Neural cell (in vitro differentiated cells): ENCODE results near the gene UBR2. TPM values are rescaled to one million over a fixed set of nuclear protein-coding genes. Genes with fewer than 3 reads are reported as not detected.

ENCODE experiments used
- H2AFZ ChIP-seq: fragments of 200-600, 300-800 bp; sonication (generic), shearing (Covaris generic); 2 replicates; pipeline ENCODE4 v1.6.0; 2014; ENCODE audit warnings: low read depth, mild to moderate bottlenecking, antibody characterized with exemption, low read length, moderate library complexity
- H3F3A ChIP-seq: fragments of 200-600 bp; shearing (Covaris generic); 2 replicates; pipeline ENCODE4 v1.6.1; 2016; ENCODE audit warnings: mild to moderate bottlenecking, moderate library complexity, mixed read lengths, antibody characterized with exemption, low read length; ENCODE audit not compliant: insufficient read depth, poor library complexity, severe bottlenecking
- H3K27ac ChIP-seq: fragments of 200-600, 300-800 bp; sonication (generic), shearing (Covaris generic); 2 replicates; pipeline ENCODE4 v1.5.1; 2014; ENCODE audit warnings: mild to moderate bottlenecking, low read length, moderate library complexity
- H3K27me3 ChIP-seq: fragments of 300-800, 200-600 bp; sonication (generic), shearing (Covaris generic); 2 replicates; pipeline ENCODE4 v1.6.0; 2014; ENCODE audit warnings: mild to moderate bottlenecking, low read depth, low read length, moderate library complexity; ENCODE audit not compliant: insufficient read depth
- H3K36me3 ChIP-seq: fragments of 300-800, 200-600 bp; sonication (generic), shearing (Covaris generic); 2 replicates; pipeline ENCODE4 v1.5.1; 2014; ENCODE audit warnings: mild to moderate bottlenecking, antibody characterized with exemption, low read length, moderate library complexity; ENCODE audit not compliant: insufficient read depth
- H3K4me2 ChIP-seq: fragments of 300-800, 200-600 bp; sonication (generic), shearing (Covaris generic); 2 replicates; pipeline ENCODE4 v1.6.0; 2014; ENCODE audit warnings: mild to moderate bottlenecking, low read length
- H3K4me3 ChIP-seq: fragments of 300-800, 200-600 bp; sonication (generic), shearing (Covaris generic); 2 replicates; pipeline ENCODE4 v1.5.1; 2014; ENCODE audit warnings: mild to moderate bottlenecking, low read length, moderate library complexity
- H3K79me2 ChIP-seq: fragments of 200-600 bp; shearing (Covaris generic); replicated peaks from 2 replicates; pipeline ENCODE4 v1.6.0; 2014; ENCODE audit warnings: mild to moderate bottlenecking, low read length, moderate library complexity; ENCODE audit not compliant: insufficient read depth
- H3K9ac ChIP-seq: fragments of 300-800, 200-600 bp; sonication (generic), shearing (Covaris generic); 2 replicates; pipeline ENCODE4 v1.6.1; 2016; ENCODE audit warnings: mild to moderate bottlenecking, low read length, mixed read lengths
- H3K9me2 ChIP-seq: fragments of 200-600 bp; shearing (Covaris generic); 2 replicates; pipeline ENCODE4 v1.6.1; 2016; ENCODE audit warnings: mild to moderate bottlenecking, low read length, mixed read lengths; ENCODE audit not compliant: insufficient read depth
- H3K9me3 ChIP-seq: fragments of 200-600, 300-800 bp; sonication (generic), shearing (Covaris generic); 2 replicates; pipeline ENCODE4 v1.6.1; 2016; ENCODE audit warnings: mild to moderate bottlenecking, mixed run types, low read length, moderate library complexity, mixed read lengths
- H4K20me1 ChIP-seq: fragments of 200-600 bp; shearing (Covaris generic); 2 replicates; pipeline ENCODE4 v1.6.1; 2016; ENCODE audit warnings: mild to moderate bottlenecking, mixed run types; ENCODE audit not compliant: insufficient read depth
- EP300 ChIP-seq: fragments of 450-650 bp; conservative IDR thresholded peaks from 2 replicates; pipeline ENCODE4 v1.6.1; 2014; ENCODE audit warnings: antibody characterized with exemption, mild to moderate bottlenecking, moderate library complexity; ENCODE audit not compliant: poor library complexity, severe bottlenecking
- EZH2 ChIP-seq: fragments of 200-600, 300-800 bp; shearing (Covaris generic), sonication (generic); IDR thresholded peaks from 2 replicates; pipeline ENCODE4 v1.6.1; 2014; ENCODE audit warnings: antibody characterized with exemption, low read length, borderline replicate concordance, mild to moderate bottlenecking; ENCODE audit not compliant: insufficient read depth, poor library complexity, severe bottlenecking
- MXI1 ChIP-seq: fragments of 450-650 bp; conservative IDR thresholded peaks from 2 replicates; pipeline ENCODE4 v1.6.1; 2014; ENCODE audit warnings: antibody characterized with exemption, mild to moderate bottlenecking; ENCODE audit not compliant: poor library complexity, severe bottlenecking
- POLR2AphosphoS5 ChIP-seq: IDR thresholded peaks from 2 replicates; pipeline ENCODE4 v1.6.1; 2012
- RAD21 ChIP-seq: fragments of 450-650 bp; conservative IDR thresholded peaks from 2 replicates; pipeline ENCODE4 v1.6.1; 2014; ENCODE audit warnings: antibody characterized with exemption, mild to moderate bottlenecking, moderate library complexity
- SMC3 ChIP-seq: fragments of 450-650 bp; conservative IDR thresholded peaks from 2 replicates; pipeline ENCODE4 v1.6.1; 2014; ENCODE audit warnings: antibody characterized with exemption, mild to moderate bottlenecking, moderate library complexity; ENCODE audit not compliant: poor library complexity
- TAF1 ChIP-seq: IDR thresholded peaks from 2 replicates; pipeline ENCODE4 v1.6.1; 2012; ENCODE audit warnings: low read depth
- polyA plus RNA-seq: library from polyadenylated mRNA; depleted of rRNA; stranded (reverse); fragments of >200 nt; gene quantifications from 2 replicates; pipeline ENCODE4 v1.2.3, GENCODE V29; 2014
- TF ChIP-seq, protein P1 (sequence below): fragments of 450-650 bp; IDR thresholded peaks from 2 replicates; pipeline ENCODE4 v1.5.1; 2014; ENCODE audit warnings: antibody characterized with exemption, mild to moderate bottlenecking, moderate library complexity; ENCODE audit not compliant: poor library complexity, severe bottlenecking
- TF ChIP-seq, protein P2 (sequence below): IDR thresholded peaks from 2 replicates; pipeline ENCODE4 v1.6.1; 2012; ENCODE audit warnings: borderline replicate concordance

UBR2 gene
- polyA plus RNA-seq, 1 donor from 2014 or later, result 24.4 TPM

GRCh38 chr6:42628604-42629003 is 64.8 kb downstream of the UBR2 start:
- H3K27ac ChIP-seq, result no peak overlapping the region
- no peaks in the 10 kb centered on the region for H3K27me3 ChIP-seq
- H3K79me2 ChIP-seq, result no peaks in the 10 kb centered on the region
- H3K9me2 ChIP-seq, result no peaks in the 10 kb centered on the region
- no peak overlapping the region for H3K4me3 ChIP-seq
- H4K20me1 ChIP-seq, result no peaks in the 10 kb centered on the region
- H3K36me3 ChIP-seq, result no peaks in the 10 kb centered on the region
- no peak overlapping the region for H2AFZ ChIP-seq
- no peaks in the 10 kb centered on the region for H3F3A ChIP-seq
- H3K4me2 ChIP-seq, result no peak overlapping the region
- H3K9ac ChIP-seq, result no peak overlapping the region
- H3K9me3 ChIP-seq, result no peaks in the 10 kb centered on the region
- TF ChIP-seq SMC3 (no peak), MXI1 (no peak), EP300 (no peak), EZH2 (no peak), TAF1 (no peak), POLR2AphosphoS5 (no peak), RAD21 (no peak)
- TF ChIP-seq, protein P1, sequence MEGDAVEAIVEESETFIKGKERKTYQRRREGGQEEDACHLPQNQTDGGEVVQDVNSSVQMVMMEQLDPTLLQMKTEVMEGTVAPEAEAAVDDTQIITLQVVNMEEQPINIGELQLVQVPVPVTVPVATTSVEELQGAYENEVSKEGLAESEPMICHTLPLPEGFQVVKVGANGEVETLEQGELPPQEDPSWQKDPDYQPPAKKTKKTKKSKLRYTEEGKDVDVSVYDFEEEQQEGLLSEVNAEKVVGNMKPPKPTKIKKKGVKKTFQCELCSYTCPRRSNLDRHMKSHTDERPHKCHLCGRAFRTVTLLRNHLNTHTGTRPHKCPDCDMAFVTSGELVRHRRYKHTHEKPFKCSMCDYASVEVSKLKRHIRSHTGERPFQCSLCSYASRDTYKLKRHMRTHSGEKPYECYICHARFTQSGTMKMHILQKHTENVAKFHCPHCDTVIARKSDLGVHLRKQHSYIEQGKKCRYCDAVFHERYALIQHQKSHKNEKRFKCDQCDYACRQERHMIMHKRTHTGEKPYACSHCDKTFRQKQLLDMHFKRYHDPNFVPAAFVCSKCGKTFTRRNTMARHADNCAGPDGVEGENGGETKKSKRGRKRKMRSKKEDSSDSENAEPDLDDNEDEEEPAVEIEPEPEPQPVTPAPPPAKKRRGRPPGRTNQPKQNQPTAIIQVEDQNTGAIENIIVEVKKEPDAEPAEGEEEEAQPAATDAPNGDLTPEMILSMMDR, result no peak
- TF ChIP-seq, protein P2, sequence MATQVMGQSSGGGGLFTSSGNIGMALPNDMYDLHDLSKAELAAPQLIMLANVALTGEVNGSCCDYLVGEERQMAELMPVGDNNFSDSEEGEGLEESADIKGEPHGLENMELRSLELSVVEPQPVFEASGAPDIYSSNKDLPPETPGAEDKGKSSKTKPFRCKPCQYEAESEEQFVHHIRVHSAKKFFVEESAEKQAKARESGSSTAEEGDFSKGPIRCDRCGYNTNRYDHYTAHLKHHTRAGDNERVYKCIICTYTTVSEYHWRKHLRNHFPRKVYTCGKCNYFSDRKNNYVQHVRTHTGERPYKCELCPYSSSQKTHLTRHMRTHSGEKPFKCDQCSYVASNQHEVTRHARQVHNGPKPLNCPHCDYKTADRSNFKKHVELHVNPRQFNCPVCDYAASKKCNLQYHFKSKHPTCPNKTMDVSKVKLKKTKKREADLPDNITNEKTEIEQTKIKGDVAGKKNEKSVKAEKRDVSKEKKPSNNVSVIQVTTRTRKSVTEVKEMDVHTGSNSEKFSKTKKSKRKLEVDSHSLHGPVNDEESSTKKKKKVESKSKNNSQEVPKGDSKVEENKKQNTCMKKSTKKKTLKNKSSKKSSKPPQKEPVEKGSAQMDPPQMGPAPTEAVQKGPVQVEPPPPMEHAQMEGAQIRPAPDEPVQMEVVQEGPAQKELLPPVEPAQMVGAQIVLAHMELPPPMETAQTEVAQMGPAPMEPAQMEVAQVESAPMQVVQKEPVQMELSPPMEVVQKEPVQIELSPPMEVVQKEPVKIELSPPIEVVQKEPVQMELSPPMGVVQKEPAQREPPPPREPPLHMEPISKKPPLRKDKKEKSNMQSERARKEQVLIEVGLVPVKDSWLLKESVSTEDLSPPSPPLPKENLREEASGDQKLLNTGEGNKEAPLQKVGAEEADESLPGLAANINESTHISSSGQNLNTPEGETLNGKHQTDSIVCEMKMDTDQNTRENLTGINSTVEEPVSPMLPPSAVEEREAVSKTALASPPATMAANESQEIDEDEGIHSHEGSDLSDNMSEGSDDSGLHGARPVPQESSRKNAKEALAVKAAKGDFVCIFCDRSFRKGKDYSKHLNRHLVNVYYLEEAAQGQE, result no peak

- no peak overlapping the region for H3K9ac ChIP-seq
- H3K27me3 ChIP-seq, result no peaks in the 10 kb centered on the region
- no peaks in the 10 kb centered on the region for H3K9me3 ChIP-seq
- H2AFZ ChIP-seq, result no peak overlapping the region
- H3F3A ChIP-seq, result no peaks in the 10 kb centered on the region
- H4K20me1 ChIP-seq, result no peaks in the 10 kb centered on the region
- H3K79me2 ChIP-seq, result no peaks in the 10 kb centered on the region
- TF ChIP-seq EP300, result no peak
- TF ChIP-seq RAD21, result no peak
- no peak for TF ChIP-seq EZH2
- TF ChIP-seq SMC3, result no peak
- no peak for TF ChIP-seq TAF1
- no peak for TF ChIP-seq MXI1
- TF ChIP-seq, protein P1, result no peak
- TF ChIP-seq POLR2AphosphoS5, result no peak
- TF ChIP-seq, protein P2, result no peak
- H3K4me3 ChIP-seq, result no peak overlapping the region
- H3K36me3 ChIP-seq, result no peaks in the 10 kb centered on the region
- H3K4me2 ChIP-seq, result no peak overlapping the region
- no peak overlapping the region for H3K27ac ChIP-seq
- H3K9me2 ChIP-seq, result no peaks in the 10 kb centered on the region
Measured at GRCh38 chr6:42629845-42630244, 66.0 kb downstream of the UBR2 start.
